HEK293 (cell line): ENCODE measurements around the gene TMIE.

Source experiments
- CTCF ChIA-PET: fragments of 350-600 bp; formaldehyde crosslinking; extraction: SDS; loops from one replicate; lab custom pipeline; 2021; ENCODE audit warnings: antibody characterized with exemption; lab: Yijun Ruan, JAX
- POLR2A ChIA-PET: fragments of 300-600 bp; formaldehyde crosslinking; extraction: SDS; loops from one replicate; lab custom pipeline; 2020; ENCODE audit warnings: antibody characterized with exemption, inconsistent platforms; lab: Yijun Ruan, JAX
- H3K27ac ChIP-seq: fragments of 200-500 bp; sonication (Bioruptor generic); 2 replicates; pipeline ENCODE4 v1.5.1; 2014; ENCODE audit warnings: low read depth, low read length, control low read depth, inconsistent platforms; ENCODE audit errors: extremely low read depth
- H3K36me3 ChIP-seq, 2 experiments: fragments of 200-500 bp in 1 of 2; sonication (Bioruptor generic) in 1 of 2; 1 replicate in 1 of 2; 2 replicates in 1 of 2; pipeline ENCODE4 v1.5.1; 2014 to 2017; ENCODE audit warnings: inconsistent platforms in 2 of 2, low read length in 2 of 2; ENCODE audit not compliant: control insufficient read depth in 2 of 2, insufficient read depth in 1 of 2
- H3K4me1 ChIP-seq: fragments of 200-500 bp; sonication (Bioruptor generic); 2 replicates; pipeline ENCODE4 v1.5.1; 2014; ENCODE audit warnings: mild to moderate bottlenecking, low read length, inconsistent platforms; ENCODE audit not compliant: control insufficient read depth, insufficient read depth
- H3K4me3 ChIP-seq: 2 replicates; pipeline ENCODE4 v1.5.1; 2011; ENCODE audit warnings: low read depth, mild to moderate bottlenecking, control low read depth, low read length, moderate library complexity
- H3K9me3 ChIP-seq: fragments of 200-500 bp; sonication (Bioruptor generic); 2 replicates; pipeline ENCODE4 v1.5.1; 2014; ENCODE audit warnings: low read depth, low read length, inconsistent platforms; ENCODE audit not compliant: control insufficient read depth, insufficient read depth
- BCL11A ChIP-seq: fragments of 450-650 bp; formaldehyde crosslinking; IDR thresholded peaks from 2 replicates; pipeline ENCODE4 v1.5.1; 2016; ENCODE audit warnings: low read depth, missing biosample characterization, missing genetic modification characterization
- GFI1B ChIP-seq: fragments of 450-650 bp; formaldehyde crosslinking; IDR thresholded peaks from 2 replicates; pipeline ENCODE4 v1.5.1; 2016; ENCODE audit warnings: missing biosample characterization, missing genetic modification characterization
- GLIS2 ChIP-seq: fragments of 450-650 bp; formaldehyde crosslinking; IDR thresholded peaks from 2 replicates; pipeline ENCODE4 v1.5.1; 2016; ENCODE audit warnings: missing biosample characterization, missing genetic modification characterization
- HOXC10 ChIP-seq: sonication (generic); formaldehyde crosslinking; IDR thresholded peaks from 2 replicates; pipeline ENCODE4 v1.8.1; 2023; ENCODE audit warnings: mild to moderate bottlenecking, missing genetic modification reagents
- KLF1 ChIP-seq: fragments of 450-650 bp; formaldehyde crosslinking; IDR thresholded peaks from 2 replicates; pipeline ENCODE4 v1.5.1; 2016; ENCODE audit warnings: missing biosample characterization, missing genetic modification characterization
- KLF10 ChIP-seq: fragments of 450-650 bp; IDR thresholded peaks from 2 replicates; pipeline ENCODE4 v1.5.1; 2018; ENCODE audit warnings: missing biosample characterization, mild to moderate bottlenecking, missing genetic modification characterization
- OSR2 ChIP-seq: fragments of 450-650 bp; formaldehyde crosslinking; IDR thresholded peaks from 2 replicates; pipeline ENCODE4 v1.5.1; 2016; ENCODE audit warnings: missing biosample characterization, missing genetic modification characterization
- RBAK ChIP-seq: fragments of 450-650 bp; formaldehyde crosslinking; IDR thresholded peaks from 2 replicates; pipeline ENCODE4 v1.5.1; 2016; ENCODE audit warnings: missing biosample characterization, missing genetic modification characterization
- SP2 ChIP-seq: fragments of 450-650 bp; formaldehyde crosslinking; IDR thresholded peaks from 2 replicates; pipeline ENCODE4 v1.5.1; 2016; ENCODE audit warnings: missing biosample characterization, missing genetic modification characterization
- SP7 ChIP-seq: fragments of 450-650 bp; formaldehyde crosslinking; IDR thresholded peaks from 2 replicates; pipeline ENCODE4 v1.5.1; 2016; ENCODE audit warnings: missing biosample characterization, missing genetic modification characterization
- ZBTB17 ChIP-seq: fragments of 450-650 bp; formaldehyde crosslinking; IDR thresholded peaks from 2 replicates; pipeline ENCODE4 v1.5.1; 2016; ENCODE audit warnings: missing biosample characterization, missing genetic modification characterization
- ZNF2 ChIP-seq: fragments of 450-650 bp; formaldehyde crosslinking; IDR thresholded peaks from 2 replicates; pipeline ENCODE4 v1.5.1; 2016; ENCODE audit warnings: missing biosample characterization, missing genetic modification characterization
- ZNF202 ChIP-seq: fragments of 450-650 bp; formaldehyde crosslinking; IDR thresholded peaks from 2 replicates; pipeline ENCODE4 v1.5.1; 2016; ENCODE audit warnings: missing biosample characterization, missing genetic modification characterization, borderline replicate concordance
- ZNF214 ChIP-seq: fragments of 450-650 bp; formaldehyde crosslinking; IDR thresholded peaks from 2 replicates; pipeline ENCODE4 v1.5.1; 2017; ENCODE audit warnings: missing biosample characterization, mild to moderate bottlenecking, missing genetic modification characterization, borderline replicate concordance
- ZNF302 ChIP-seq: fragments of 450-650 bp; formaldehyde crosslinking; IDR thresholded peaks from 2 replicates; pipeline ENCODE4 v1.5.1; 2016; ENCODE audit warnings: missing biosample characterization, missing genetic modification characterization, low read depth
- ZNF311 ChIP-seq: fragments of 450-650 bp; formaldehyde crosslinking; IDR thresholded peaks from 2 replicates; pipeline ENCODE4 v1.5.1; 2017; ENCODE audit warnings: missing biosample characterization, missing genetic modification characterization, borderline replicate concordance
- ZNF366 ChIP-seq: fragments of 450-650 bp; formaldehyde crosslinking; conservative IDR thresholded peaks from 2 replicates; pipeline ENCODE4 v1.5.1; 2016; ENCODE audit warnings: missing biosample characterization, missing genetic modification characterization
- ZNF37A ChIP-seq: fragments of 450-650 bp; IDR thresholded peaks from 2 replicates; pipeline ENCODE4 v1.5.1; 2018; ENCODE audit warnings: missing biosample characterization, missing genetic modification characterization
- ZNF404 ChIP-seq: fragments of 450-650 bp; formaldehyde crosslinking; IDR thresholded peaks from 2 replicates; pipeline ENCODE4 v1.5.1; 2017; ENCODE audit warnings: missing biosample characterization, missing genetic modification characterization
- ZNF416 ChIP-seq: fragments of 450-650 bp; formaldehyde crosslinking; IDR thresholded peaks from 2 replicates; pipeline ENCODE4 v1.5.1; 2016; ENCODE audit warnings: missing biosample characterization, missing genetic modification characterization
- ZNF423 ChIP-seq: fragments of 450-650 bp; formaldehyde crosslinking; IDR thresholded peaks from 2 replicates; pipeline ENCODE4 v1.5.1; 2016; ENCODE audit warnings: missing biosample characterization, missing genetic modification characterization
- ZNF473 ChIP-seq: fragments of 450-650 bp; formaldehyde crosslinking; IDR thresholded peaks from 2 replicates; pipeline ENCODE4 v1.5.1; 2017; ENCODE audit warnings: missing biosample characterization, missing genetic modification characterization
- ZNF48 ChIP-seq: fragments of 450-650 bp; formaldehyde crosslinking; IDR thresholded peaks from 2 replicates; pipeline ENCODE4 v1.5.1; 2016; ENCODE audit warnings: missing biosample characterization, missing genetic modification characterization
- ZNF555 ChIP-seq: fragments of 450-650 bp; formaldehyde crosslinking; conservative IDR thresholded peaks from 2 replicates; pipeline ENCODE4 v1.5.1; 2017; ENCODE audit warnings: missing biosample characterization, mild to moderate bottlenecking, missing genetic modification characterization, inconsistent platforms
- ZNF560 ChIP-seq: fragments of 450-650 bp; formaldehyde crosslinking; IDR thresholded peaks from 2 replicates; pipeline ENCODE4 v1.5.1; 2017; ENCODE audit warnings: missing biosample characterization, missing genetic modification characterization, borderline replicate concordance
- ZNF596 ChIP-seq: fragments of 450-650 bp; IDR thresholded peaks from 2 replicates; pipeline ENCODE4 v1.5.0; 2018; ENCODE audit warnings: missing biosample characterization, mild to moderate bottlenecking, missing genetic modification characterization, moderate library complexity
- ZNF670 ChIP-seq: fragments of 450-650 bp; formaldehyde crosslinking; IDR thresholded peaks from 2 replicates; pipeline ENCODE4 v1.5.1; 2016; ENCODE audit warnings: missing biosample characterization, missing genetic modification characterization, low read depth
- ZNF677 ChIP-seq: fragments of 450-650 bp; IDR thresholded peaks from 2 replicates; pipeline ENCODE4 v1.5.0; 2018; ENCODE audit warnings: missing biosample characterization, mild to moderate bottlenecking, missing genetic modification characterization, moderate library complexity
- ZXDB ChIP-seq: fragments of 450-650 bp; formaldehyde crosslinking; IDR thresholded peaks from 2 replicates; pipeline ENCODE4 v1.5.1; 2016; ENCODE audit warnings: missing biosample characterization, missing genetic modification characterization
- TF ChIP-seq, protein P1 (sequence below): fragments of 450-650 bp; formaldehyde crosslinking; IDR thresholded peaks from 2 replicates; pipeline ENCODE4 v1.5.1; 2016; ENCODE audit warnings: missing biosample characterization, missing genetic modification characterization

The TMIE gene

DNA sequence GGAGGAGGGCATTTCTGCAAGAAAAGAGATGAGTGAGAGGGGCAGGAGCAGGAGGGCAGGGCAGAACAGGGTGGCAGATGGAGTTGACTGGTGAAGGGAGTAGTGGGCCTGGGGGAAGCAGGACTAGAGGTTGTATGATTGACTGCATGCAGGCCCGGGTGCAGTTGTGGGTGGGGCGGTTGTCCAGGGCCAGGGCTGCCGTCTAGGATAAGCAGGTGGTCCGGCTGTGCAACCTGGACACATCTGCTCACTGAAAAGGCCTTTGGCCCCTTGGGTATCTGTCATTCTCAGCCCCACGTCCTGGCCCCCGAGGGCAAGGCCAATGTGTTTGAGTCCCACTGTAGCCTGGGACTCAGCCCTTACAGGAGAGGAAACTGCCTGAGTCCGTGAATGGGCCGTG is 33.1 kb upstream of the TMIE start (continued):
- TF ChIP-seq ZNF473 (tag by site-specific recombination) (no peak), ZNF2 (tag by site-specific recombination) (no peak)

DNA sequence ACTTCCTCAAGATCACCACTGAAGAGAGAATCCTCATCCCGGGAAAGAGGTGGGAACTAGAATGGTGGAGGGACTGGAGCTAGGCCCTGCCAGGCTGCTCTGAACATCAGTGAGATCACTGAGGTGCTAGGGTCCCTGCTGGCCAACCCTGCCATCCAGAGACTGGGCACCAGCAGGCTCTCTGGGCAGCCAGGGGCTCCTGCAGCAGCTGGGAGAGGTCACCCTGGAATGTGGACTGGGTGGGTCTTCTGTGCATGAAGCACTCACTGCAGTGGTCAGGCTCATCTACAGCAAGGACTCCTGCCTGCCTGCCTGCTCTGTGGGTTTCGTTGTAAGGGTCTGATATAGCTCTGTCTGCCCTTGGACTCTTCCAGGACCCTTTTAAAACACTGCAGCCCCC is 32.6 kb upstream of the TMIE start:
- Histone ChIP-seq H3K4me3 (no peak overlapping the region), H3K4me1 (no peaks in the 10 kb centered on the region; the same call in 1 of the 2 replicates), H3K9me3 (no peaks in the 10 kb centered on the region), H3K27ac (no peak overlapping the region), H3K36me3 (no peaks in the 10 kb centered on the region)
- POLR2A ChIA-PET: no interaction called here
- TF ChIP-seq ZNF560 (tag by site-specific recombination) (no peak), ZNF670 (tag by site-specific recombination) (no peak), ZNF302 (tag by site-specific recombination) (no peak), KLF10 (no peak), ZXDB (tag by site-specific recombination) (no peak), OSR2 (tag by site-specific recombination) (no peak), BCL11A (tag by site-specific recombination) (no peak), ZNF555 (tag by site-specific recombination) (no peak)
- TF ChIP-seq, protein P1, sequence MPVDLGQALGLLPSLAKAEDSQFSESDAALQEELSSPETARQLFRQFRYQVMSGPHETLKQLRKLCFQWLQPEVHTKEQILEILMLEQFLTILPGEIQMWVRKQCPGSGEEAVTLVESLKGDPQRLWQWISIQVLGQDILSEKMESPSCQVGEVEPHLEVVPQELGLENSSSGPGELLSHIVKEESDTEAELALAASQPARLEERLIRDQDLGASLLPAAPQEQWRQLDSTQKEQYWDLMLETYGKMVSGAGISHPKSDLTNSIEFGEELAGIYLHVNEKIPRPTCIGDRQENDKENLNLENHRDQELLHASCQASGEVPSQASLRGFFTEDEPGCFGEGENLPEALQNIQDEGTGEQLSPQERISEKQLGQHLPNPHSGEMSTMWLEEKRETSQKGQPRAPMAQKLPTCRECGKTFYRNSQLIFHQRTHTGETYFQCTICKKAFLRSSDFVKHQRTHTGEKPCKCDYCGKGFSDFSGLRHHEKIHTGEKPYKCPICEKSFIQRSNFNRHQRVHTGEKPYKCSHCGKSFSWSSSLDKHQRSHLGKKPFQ (tag by site-specific recombination): no peak
- CTCF ChIA-PET: no interaction called here

DNA sequence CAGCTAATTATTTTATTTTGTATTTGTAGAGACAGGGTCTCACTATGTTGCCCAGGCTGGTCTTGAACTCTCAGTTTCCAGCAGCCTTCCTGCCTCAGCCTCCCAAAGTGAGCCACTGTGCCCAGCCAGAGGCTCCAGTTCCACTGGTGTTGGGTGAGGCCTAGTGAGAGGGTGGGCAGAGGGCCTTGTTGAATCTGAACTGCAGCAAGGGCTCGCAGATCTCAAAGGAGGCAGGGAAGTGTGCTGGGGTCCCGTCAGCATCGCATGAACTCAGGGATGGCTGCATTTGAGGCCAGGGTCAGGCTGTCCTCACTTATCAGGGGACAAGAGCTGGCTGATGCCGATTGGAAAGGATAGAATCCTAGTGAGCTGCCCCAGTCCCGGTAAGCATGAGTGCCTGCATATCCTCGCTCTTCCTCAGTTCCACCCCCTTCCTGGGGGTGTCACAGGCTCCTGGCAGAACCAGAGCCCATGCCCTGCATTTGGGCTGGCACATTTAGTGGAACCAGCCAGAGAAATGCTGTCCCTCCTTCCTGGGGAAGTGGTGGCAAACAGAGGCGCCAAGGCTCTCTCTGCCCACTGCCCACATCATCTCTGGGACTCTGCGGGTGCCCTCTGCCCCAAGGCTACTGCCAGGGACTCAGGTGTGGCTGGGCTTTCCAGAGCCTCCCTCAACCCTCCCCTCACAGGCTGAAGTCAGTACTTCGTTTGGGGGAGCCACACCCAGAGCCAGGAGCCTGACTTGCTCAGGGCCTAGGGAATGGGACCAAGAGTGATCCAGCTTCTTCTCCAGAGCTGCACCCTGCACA is 31.8 kb upstream of the TMIE start:
- Histone ChIP-seq H3K9me3 (no peaks in the 10 kb centered on the region), H3K4me1 (no peaks in the 10 kb centered on the region), H3K4me3 (no peak overlapping the region), H3K27ac (no peak overlapping the region), H3K36me3 (no peaks in the 10 kb centered on the region)
- TF ChIP-seq ZNF366 (tag by site-specific recombination) (no peak), SP7 (tag by site-specific recombination) (no peak), SP2 (tag by site-specific recombination) (no peak), GLIS2 (tag by site-specific recombination) (no peak), ZNF202 (tag by site-specific recombination) (no peak), RBAK (tag by site-specific recombination) (no peak), ZBTB17 (no peak), ZNF311 (tag by site-specific recombination) (no peak), ZNF48 (tag by site-specific recombination) (no peak), HOXC10 (CRISPR knock-in tag) (no peak), ZNF423 (tag by site-specific recombination) (no peak), KLF1 (tag by site-specific recombination) (no peak), ZNF416 (tag by site-specific recombination) (no peak), ZNF404 (tag by site-specific recombination) (no peak), ZNF596 (tag by site-specific recombination) (no peak), ZNF37A (tag by site-specific recombination) (no peak), GFI1B (tag by site-specific recombination) (no peak), ZNF214 (tag by site-specific recombination) (no peak), ZNF677 (tag by site-specific recombination) (no peak)
- CTCF ChIA-PET: no interaction called here
- POLR2A ChIA-PET: no interaction called here
